GM12878 (cell line): ENCODE data around the gene TBP. TPM values are rescaled to one million over a fixed set of nuclear protein-coding genes. Genes with fewer than 3 reads are reported as not detected.

Source experiments
- ATAC-seq: fragments of 200-7000 bp; cut with Tn5 transposase; 3 replicates; pipeline ENCODE4 v1.9.1; 2020; ENCODE audit warnings: mild to moderate bottlenecking, moderate library complexity
- BruUV-seq: library from RNA; stranded (reverse); fragments of 400-500 nt; replicated peaks from 2 replicates; lab custom pipeline; 2021; lab: Mats Ljungman, UMichigan
- CTCF ChIA-PET: fragments of 300-600 bp; sonication (Branson Sonifier 250); formaldehyde crosslinking; extraction: SDS; loops from one replicate; lab custom pipeline; 2021; ENCODE audit warnings: inconsistent platforms; lab: Yijun Ruan, JAX
- POLR2A ChIA-PET: fragments of 350-600 bp; formaldehyde crosslinking; extraction: SDS; loops from one replicate; lab custom pipeline; 2021; ENCODE audit warnings: inconsistent platforms; lab: Charles Lee
- RAD21 ChIA-PET: fragments of 300-600 bp; sonication (Branson Sonifier 250); formaldehyde crosslinking; loops from one replicate; lab custom pipeline; 2023; ENCODE audit warnings: antibody characterized with exemption; ENCODE audit not compliant: unreplicated experiment; lab: Charles Lee
- SMC1A ChIA-PET: fragments of 300-600 bp; sonication (Branson Sonifier 250); formaldehyde crosslinking; loops from one replicate; lab custom pipeline; 2023; ENCODE audit not compliant: unreplicated experiment, uncharacterized antibody; lab: Charles Lee
- DNase-seq: peaks from one replicate; pipeline ENCODE4 v3.0.0-alpha.2; 2011; ENCODE audit warnings: low read depth, low spot score
- FAIRE-seq: peaks from 3 replicates; lab custom pipeline; 2011; peaks lifted over from hg19 to GRCh38; lab: Jason Lieb, UNC
- H2AFZ ChIP-seq: 2 replicates; pipeline ENCODE4 v1.6.0; 2011; ENCODE audit warnings: low read depth, low read length, control low read depth; ENCODE audit not compliant: control insufficient read depth
- H3K27ac ChIP-seq: 2 replicates; pipeline ENCODE4 v1.5.1; 2011; ENCODE audit warnings: control low read depth; ENCODE audit not compliant: control insufficient read depth, insufficient read depth
- H3K27me3 ChIP-seq, 2 experiments: replicated peaks in 1 of 2; 2 replicates each; pipeline versions ENCODE4 v1.6.0 to v1.6.1; 2011; ENCODE audit warnings: low read length in 1 of 2; ENCODE audit not compliant: control insufficient read depth in 2 of 2, insufficient read depth in 2 of 2
- H3K36me3 ChIP-seq, 2 experiments: 2 replicates each; pipeline ENCODE4 v1.5.1; 2011; ENCODE audit warnings: low read length in 1 of 2; ENCODE audit not compliant: control insufficient read depth in 2 of 2, insufficient read depth in 2 of 2
- H3K4me1 ChIP-seq: 2 replicates; pipeline ENCODE4 v1.6.1; 2011; ENCODE audit warnings: mild to moderate bottlenecking, low read length, moderate library complexity, mixed read lengths; ENCODE audit not compliant: control insufficient read depth, insufficient read depth
- H3K4me2 ChIP-seq: 2 replicates; pipeline ENCODE4 v1.6.0; 2011; ENCODE audit warnings: control low read depth; ENCODE audit not compliant: control insufficient read depth, insufficient read depth
- H3K4me3 ChIP-seq: fragments of 200-600 bp; sonication (generic); 2 replicates; pipeline ENCODE4 v1.5.1; 2016
- H3K79me2 ChIP-seq: 2 replicates; pipeline ENCODE4 v1.6.0; 2011; ENCODE audit warnings: low read length; ENCODE audit not compliant: control insufficient read depth, insufficient read depth
- H3K9ac ChIP-seq: 2 replicates; pipeline ENCODE4 v1.8.0; 2011; ENCODE audit warnings: low read length, control low read depth, mixed read lengths; ENCODE audit not compliant: control insufficient read depth, insufficient read depth
- H3K9me3 ChIP-seq: replicated peaks from 3 replicates; pipeline ENCODE4 v1.5.1; 2011; ENCODE audit warnings: mild to moderate bottlenecking, low read length; ENCODE audit not compliant: control insufficient read depth, insufficient read depth
- H4K20me1 ChIP-seq: 2 replicates; pipeline ENCODE4 v1.6.0; 2011; ENCODE audit not compliant: control insufficient read depth, insufficient read depth
- BACH1 ChIP-seq: fragments of 450-650 bp; IDR thresholded peaks from 2 replicates; pipeline ENCODE4 v1.6.1; 2017; ENCODE audit warnings: mild to moderate bottlenecking, borderline replicate concordance
- NBN ChIP-seq: fragments of 450-650 bp; IDR thresholded peaks from 2 replicates; pipeline ENCODE4 v1.6.1; 2016
- SPI1 ChIP-seq: IDR thresholded peaks from 2 replicates; pipeline ENCODE4 v1.6.1; 2011; ENCODE audit warnings: low read depth, mild to moderate bottlenecking, low read length, moderate library complexity, borderline replicate concordance; ENCODE audit not compliant: insufficient read depth
- ZBTB11 ChIP-seq: fragments of 450-650 bp; formaldehyde crosslinking; IDR thresholded peaks from 2 replicates; pipeline ENCODE4 v1.5.0; 2022; ENCODE audit warnings: mild to moderate bottlenecking, missing genetic modification characterization
- WGBS: methylation state at CpG from one replicate; pipeline ENCODE4 v1.1.6; 2016; ENCODE audit warnings: low lambda C conversion rate; ENCODE audit not compliant: insufficient replicate concordance, insufficient coverage; ENCODE audit errors: missing lambda C conversion rate; 5-methylcytosine and 5-hydroxymethylcytosine counted together
- in situ Hi-C: fragments of 300-500 bp; cut with MboI; formaldehyde crosslinking; loops from 9 replicates; pipeline ENCODE4 v1.14.3; 2018; ENCODE audit warnings: mixed read lengths
- intact Hi-C: fragments of 100-400 bp; cut with micrococcal nuclease; formaldehyde crosslinking; loops from one replicate; pipeline ENCODE4 v1.14.2; 2022; ENCODE audit not compliant: unreplicated experiment
- polyA plus RNA-seq, 11 experiments: library from polyadenylated mRNA; depleted of rRNA in 4 of 11; unstranded in 6 of 11; stranded (reverse) in 5 of 11; fragments of >200 nt; fragmentation: Nextera tagmentation in 4 of 11; fragmentation: Illumina TruSeq in 1 of 11; extraction: Ambion mirVana in 4 of 11; extraction: Trizol in 1 of 11; gene quantifications; 1 replicate in 1 of 11; 2 replicates in 10 of 11; pipeline versions ENCODE4 v1.2.1 to v1.2.3, GENCODE V29; 2011 to 2016; ENCODE audit warnings: inconsistent platforms in 2 of 11, missing spikeins in 2 of 11, low read depth in 1 of 11
- total RNA-seq, 4 experiments: library from RNA; depleted of rRNA in 3 of 4; stranded (reverse); fragments of >200 nt in 3 of 4; fragmentation: Illumina TruSeq in 1 of 4; extraction: Trizol in 1 of 4; gene quantifications; 2 replicates each; pipeline versions ENCODE4 v1.2.1 to v1.2.3, GENCODE V29; 2013 to 2021

The TBP gene
- total and polyA plus RNA-seq, 10 of the 15 experiments (the other 5 are each of a cell fraction or from before 2014, with no cell fraction given): 13.6 to 39.5 (median 26.5) TPM

- CTCF ChIA-PET: no interaction called here
- no peak for TF ChIP-seq SPI1
- no peak for TF ChIP-seq BACH1
- no peak for TF ChIP-seq ZBTB11 (CRISPR knock-in tag)
- TF ChIP-seq NBN: no peak
These were observed 1.1 kb downstream of the TBP start for GRCh38 chr6:170555305-170555704.

More at GRCh38 chr6:170555305-170555704, 1.1 kb downstream of the TBP start:
- ChIA-PET POLR2A (interaction anchor here (1.4 kb wide), 1 partner anchor 803 kb away, joined by 5 read pairs; the partner anchor contains the start of genes DYNLT2 and ERMARD), RAD21 (no interaction called here), SMC1A (no interaction called here)
- no peak for FAIRE-seq
- in situ Hi-C loops (no loop called here), intact Hi-C loops (no loop called here)
- peaks cover 3% of the 10 kb centered on the region; the same call in 1 of the 2 replicates for H3K4me1 ChIP-seq
- peak overlapping the region; percentile 89 for H3K9ac ChIP-seq
- BruUV-seq: no TSS peak
- peak overlapping the region; percentile 76 for H3K4me3 ChIP-seq
- DNase-seq: no peak
- no peak for ATAC-seq
- peaks cover 59% of the 10 kb centered on the region for H3K79me2 ChIP-seq
- H3K27ac ChIP-seq: no peak overlapping the region
- no peaks in the 10 kb centered on the region for H4K20me1 ChIP-seq
- peak overlapping the region; percentile 77 for H3K4me2 ChIP-seq
- H3K9me3 ChIP-seq: no peaks in the 10 kb centered on the region
- 48% methylated on average over 3 of the region's 3 CpGs for WGBS
- H2AFZ ChIP-seq: no peak overlapping the region
- no peaks in the 10 kb centered on the region for H3K27me3 ChIP-seq
- H3K36me3 ChIP-seq: peaks cover 0 to 14% of the 10 kb centered on the region in 2 experiments; a peak in 2 of 4 replicates
